COLO668 (cell line): ENCODE results near the gene CCL20.
A peak's percentile ranks its signal among the peaks of the same experiment; 100 is the strongest.
"Not testable (repeated sequence)": the region's sequence is repeated elsewhere in the genome, so short reads cannot be mapped to it uniquely, and the experiment has no call there.

ENCODE experiments used
- DNase-seq: peaks from one replicate; lab custom pipeline; 2025; ENCODE audit not compliant: unreplicated experiment; lab: John Stamatoyannopoulos, UW

The CCL20 gene

DNA sequence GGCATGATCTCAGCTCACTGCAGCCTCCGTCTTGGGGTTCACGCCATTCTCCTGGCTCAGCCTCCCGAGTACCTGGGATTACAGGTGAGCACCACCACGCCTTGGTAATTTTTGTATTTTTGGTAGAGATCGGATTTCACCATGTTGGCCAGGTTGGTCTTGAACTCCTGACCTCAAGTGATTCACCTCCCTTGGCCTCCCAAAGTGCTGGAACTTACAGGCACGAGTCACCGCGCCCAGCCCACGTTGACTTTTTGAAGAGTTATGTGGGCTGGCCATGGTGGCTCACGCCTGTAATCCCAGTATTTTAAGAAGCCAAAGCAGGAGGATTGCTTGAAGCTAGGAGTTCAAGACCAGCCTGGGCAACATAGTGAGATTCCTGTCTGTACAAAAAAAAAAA lies 20.8 kb downstream of the CCL20 start:
- DNase-seq, result no peak

DNA sequence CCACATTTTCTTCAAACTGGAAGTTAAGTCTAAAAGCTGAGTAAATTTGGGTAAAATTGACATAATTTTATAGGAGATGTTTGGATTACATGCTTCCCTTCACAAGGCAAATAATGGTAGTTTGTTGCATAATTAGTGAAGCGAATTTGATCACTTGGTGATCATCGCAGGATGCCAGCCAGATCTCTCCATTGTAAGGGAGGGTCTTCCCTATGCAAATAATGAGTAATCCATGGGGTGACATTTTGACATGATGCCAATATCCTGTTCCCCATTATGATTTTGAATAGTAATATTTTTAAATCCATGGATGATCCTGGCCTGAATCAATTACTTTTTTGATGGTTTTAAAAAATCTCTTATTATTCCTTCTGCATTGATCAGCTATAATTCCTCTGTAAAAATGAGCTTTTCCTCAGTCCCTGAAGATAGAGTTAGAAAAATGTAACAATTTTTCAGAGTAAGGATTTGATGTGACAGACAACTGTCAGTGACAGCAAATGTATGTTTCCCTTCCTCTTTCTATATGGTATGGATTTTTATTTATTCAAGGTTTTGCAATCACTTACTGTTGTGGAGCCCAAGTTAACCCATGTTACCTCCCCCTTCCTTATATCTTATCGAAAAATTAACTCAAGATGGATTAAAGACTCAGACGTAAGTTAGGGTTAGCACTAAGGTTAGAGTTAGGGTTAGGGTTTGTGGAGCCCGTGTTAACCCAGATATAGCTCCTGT lies 21.4 kb downstream of the CCL20 start:
- DNase-seq, result no peak

DNA sequence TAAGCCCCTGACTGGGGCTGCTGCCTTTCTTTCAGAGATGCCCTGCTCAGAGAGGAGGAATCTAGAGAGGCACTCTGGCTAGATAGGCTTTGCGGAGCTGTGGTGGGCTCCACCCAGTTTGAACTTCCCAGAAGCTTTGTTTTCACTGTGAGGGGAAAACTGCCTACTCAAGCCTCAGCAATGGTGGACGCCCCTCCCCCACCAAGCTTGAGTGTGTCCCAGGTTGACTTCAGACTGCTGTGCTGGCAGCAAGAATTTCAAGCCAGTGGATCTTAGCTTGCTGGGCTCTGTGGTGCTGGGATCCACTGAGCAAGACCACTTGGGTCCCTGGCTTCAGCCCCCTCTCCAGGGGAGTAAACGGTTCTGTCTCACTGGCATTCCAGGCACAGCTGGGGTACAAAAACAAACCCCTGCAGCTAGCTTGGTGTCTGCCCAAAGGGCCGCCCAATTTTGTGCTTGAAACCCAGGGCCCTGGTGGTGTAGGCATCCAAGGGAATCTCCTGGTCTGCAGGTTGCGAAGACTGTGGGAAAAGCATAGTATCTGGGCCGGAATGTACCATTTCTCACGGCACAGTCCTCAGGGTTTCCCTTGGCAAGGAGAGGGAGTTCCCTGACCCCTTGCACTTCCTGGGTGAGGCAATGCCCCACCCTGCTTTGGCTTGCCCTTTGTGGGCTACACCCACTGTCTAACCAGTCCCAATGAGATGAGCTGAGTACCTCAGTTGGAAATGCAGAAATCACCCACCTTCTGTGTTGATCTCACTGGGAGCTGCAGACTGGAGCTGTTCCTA lies 25.9 kb downstream of the CCL20 start:
- not testable (repeated sequence) for DNase-seq

DNA sequence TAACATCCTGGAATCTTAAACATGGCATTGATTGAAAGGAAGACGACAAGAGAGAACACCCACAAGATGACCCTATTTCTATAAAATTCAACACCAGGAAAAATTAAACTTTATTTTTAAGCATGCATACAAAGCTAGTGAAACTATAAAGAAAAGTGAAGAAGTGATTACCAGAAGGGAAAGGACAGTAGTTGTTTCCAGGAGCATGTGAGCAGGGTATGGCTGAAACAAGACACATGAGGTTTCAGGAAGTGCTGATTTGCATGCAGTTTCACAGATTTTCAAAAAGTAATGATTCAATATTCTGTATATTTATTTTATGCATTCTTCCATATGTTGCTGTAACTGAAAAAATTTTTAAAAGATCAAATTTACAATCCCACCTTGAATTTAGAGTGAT lies 33.2 kb downstream of the CCL20 start:
- no peak for DNase-seq

DNA sequence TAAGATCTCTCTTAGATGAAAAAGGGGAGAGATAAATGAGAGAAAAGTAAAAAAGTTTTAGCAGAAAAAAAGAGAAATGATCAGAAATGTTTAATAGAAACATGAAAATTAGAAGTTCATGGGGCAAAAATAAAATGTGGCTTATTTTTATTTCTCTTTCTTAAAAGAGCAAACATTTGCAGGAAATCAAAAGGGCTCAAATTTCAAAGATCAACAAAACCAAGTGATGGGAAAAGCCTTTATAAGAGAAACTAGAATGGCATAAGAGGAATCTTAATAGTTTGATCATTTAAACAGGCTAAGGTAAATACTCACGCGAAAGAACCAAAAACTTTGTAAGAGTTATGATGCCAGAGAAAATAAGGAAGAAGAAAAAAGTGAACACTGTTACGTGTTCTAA lies 34.5 kb downstream of the CCL20 start:
- DNase-seq, result no peak

DNA sequence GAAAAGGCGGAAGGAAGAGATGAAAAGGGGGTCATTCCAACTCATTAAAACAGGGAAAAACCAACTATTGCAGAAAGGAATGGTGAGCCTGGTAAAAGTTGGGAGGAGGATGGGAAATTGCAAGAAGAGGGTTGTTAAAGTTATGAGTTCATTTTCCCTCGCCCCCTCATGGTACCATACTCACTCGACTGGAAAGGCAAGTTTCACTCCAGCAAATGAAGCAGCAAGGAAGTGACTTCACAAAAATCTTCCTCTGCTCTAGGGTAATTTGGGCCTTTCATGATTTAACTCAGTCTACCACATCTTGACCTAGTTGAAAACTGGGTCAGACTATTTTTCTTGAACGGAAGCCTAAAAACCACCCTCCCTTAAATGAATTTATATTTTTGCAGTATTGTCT lies 34.9 kb downstream of the CCL20 start:
- DNase-seq, result no peak

DNA sequence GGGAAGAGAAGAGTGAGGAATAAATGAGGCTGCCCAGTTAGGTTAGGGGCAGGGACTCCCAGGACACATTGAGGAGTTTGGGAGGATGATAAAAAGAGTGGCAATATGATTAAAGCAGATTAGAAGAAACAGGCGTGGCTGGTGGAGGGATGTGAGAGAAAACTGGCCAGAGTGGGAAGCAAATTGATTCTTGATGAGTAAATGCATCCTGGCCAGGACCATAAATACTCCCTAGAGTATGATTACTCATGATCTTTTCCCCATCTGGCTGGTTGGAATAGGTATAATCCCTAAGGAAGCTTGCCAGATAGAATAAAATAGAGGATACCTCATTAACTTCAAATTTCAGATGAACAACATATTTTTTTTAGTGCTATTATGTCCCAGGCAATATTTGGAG lies 36.3 kb downstream of the CCL20 start:
- DNase-seq, result no peak

DNA sequence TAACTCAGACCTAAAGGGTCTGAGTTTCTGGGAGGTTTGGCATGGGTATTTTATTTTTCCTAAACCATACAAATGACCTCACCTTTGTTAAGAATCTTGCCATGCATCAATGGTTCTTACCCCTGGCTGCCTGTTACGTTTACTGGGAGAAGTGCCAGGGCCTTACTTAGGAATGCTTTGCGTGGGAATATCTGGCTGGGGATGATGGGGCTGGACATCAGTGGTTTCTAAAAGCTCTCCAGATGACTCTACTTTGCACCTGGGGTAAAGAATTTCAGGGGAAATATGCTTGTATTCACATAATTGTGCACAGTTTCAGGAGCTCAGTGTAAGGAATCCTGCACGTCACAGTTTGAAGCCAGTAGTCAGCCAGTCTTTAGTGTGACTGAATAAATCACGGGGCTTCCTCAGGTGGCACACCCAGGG lies 39.6 kb downstream of the CCL20 start:
- no peak for DNase-seq

DNA sequence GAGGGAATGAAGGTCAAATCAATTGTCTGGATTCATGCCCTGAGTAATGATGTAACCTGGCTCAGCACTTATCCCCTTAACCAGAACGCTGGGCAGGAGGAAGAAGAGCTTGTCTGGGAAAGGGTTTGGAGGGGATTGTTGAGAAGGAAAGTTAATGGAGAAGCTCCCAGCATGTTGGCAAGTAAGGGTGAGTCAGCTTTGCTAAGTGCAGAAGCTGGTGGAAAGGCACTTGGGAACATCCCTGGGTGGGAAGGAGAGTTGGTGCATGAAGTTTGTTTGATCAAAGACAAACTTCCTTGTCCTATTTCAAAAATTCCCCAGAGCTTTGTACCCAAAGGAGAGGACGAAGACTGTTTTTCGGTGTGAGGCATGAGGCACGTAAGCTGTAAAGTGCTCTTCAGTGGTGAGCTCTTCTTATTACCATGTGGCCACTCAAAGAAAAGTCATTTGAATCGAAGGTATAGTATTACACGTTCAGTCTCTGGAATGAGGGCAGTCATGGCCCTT lies 40.2 kb downstream of the CCL20 start:
- no peak for DNase-seq

DNA sequence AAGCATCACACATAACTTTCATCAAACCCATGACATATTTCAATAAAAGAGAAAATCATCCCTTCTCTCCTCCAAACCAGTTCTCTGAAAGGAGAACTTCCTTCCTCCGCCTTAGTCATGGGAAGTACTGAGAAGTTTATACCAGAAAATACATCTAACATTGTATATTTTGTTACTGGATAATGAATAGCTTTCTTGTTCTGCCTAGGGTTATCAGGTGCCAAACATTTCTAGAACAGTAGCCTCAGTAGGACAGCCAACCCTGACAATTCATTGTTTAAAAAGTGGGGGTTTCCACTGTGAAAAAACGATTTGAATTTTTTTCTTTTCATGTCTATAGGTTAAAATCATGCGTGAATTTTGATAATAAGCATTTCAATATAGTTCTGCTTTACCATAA lies 41.8 kb downstream of the CCL20 start:
- DNase-seq, result no peak

DNA sequence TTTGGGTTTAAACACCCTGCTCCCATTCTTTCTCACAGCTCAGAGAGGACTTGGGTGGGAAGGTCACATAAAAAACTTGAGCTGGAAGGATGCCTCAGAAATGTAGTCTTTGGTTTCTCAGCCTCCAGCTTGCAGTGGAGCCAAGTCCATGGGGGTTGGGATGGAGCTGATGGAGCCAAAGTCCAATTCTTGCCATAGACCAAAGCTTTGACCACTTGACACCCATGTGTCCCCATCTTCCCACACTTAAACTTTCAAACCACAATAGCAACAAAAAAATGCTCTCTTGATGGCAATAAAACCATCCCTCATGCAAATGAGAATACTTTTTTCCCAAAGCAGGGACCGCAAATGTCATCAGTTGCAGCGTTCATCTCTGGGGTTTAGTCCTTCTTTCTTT lies 43.1 kb downstream of the CCL20 start:
- no peak for DNase-seq

DNA sequence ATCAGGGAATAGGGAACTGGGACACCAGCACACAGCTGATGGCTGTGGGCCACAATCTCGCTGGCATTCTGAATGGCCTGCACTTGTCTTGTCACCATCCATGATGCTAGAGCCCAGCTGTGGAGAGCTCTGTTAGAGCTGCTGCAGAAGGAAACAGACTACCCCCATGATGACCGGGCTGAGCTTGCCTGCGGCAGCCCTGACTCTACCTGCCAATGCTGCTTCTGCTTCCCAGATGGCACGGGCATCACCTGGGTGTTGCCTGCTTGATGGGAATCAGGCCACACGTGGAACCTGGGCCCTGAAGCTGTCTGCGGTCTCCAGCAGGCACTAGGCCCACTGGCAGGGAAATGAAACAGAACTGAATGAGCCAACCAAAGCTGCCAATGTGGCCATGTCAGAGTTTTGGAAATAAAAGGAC lies 46.6 kb downstream of the CCL20 start:
- no peak for DNase-seq

DNA sequence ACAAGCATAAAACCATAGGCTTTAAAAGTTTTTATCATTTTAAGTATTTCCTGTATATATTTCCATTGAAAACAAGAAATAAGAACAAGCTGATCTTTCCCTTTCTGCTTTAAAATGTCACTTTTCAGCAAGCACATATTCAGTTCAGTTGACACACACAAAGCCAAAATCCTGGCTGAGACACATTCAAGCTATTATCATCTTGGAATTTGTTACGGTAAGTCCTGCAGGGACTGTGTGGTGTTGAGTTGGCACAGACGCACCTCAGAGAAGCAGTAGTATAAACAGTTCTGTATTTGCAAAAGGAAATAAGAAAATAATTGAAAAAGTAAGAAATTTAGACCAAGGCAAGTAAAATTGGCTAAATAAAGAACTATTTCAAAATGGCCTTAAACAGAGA lies 47.4 kb downstream of the CCL20 start:
- DNase-seq, result no peak

DNA sequence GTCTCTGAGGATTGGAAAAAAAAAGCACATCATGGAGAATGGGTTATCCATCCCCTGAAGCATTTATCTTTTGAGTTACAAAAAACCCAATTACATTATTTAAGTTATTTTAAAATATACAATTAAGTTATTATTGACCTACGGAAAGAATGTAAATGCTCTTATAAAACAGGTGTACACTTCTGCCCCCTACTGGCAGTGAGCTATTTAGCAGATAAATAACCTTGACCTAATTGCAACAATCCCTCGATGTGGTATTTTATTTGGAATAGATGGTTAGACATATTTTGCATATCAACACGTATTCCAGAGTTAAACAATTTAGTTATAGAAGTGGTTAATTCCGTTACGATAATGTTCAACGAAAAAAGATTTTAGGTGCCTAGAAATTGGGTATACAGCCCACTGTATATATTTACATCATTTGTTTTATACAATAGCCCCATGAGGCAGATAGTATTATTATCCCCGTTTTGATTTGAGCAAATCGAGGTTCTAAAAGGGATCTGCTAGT lies 48.6 kb downstream of the CCL20 start:
- peak; percentile 48 for DNase-seq

DNA sequence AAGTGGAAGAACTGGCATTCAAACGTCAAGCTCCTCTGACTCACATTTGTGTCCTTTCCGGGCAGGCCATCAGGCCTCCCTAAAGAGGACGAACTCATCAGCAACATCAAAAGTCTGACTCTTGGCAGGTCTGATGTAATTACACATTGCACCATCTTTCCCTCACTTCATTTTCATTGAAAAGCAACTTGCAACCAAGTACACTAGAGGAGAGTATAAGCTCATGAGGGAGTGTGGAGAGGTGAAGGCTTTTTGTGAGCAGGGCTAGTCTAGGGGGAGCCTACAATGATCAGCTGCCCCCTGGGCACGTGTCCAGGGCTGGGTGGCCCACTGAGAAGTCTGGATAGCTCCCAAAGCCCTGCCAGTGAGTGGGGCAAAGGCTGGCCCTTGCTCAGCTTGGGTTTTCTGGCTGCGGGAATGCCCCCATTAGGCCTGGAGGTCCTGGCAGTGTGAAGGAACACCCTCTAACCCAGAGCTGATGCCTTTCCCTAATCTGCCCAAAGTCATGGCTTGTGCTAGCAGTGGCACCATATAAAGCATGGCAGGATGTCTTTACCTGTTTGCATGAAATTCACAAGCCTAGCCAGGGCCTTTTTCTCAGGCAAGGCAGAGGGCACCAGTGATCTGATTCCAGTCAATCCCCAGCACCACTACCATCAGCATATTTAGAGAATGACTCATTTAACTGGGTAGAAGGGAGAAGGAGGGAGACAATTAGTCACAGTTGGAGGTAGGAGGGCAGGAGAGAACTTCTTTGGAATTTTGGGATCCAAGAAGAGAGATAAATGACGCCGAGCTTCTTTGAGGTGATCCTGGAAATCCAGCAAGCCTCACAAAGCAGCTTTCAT lies 49.3 kb downstream of the CCL20 start:
- no peak for DNase-seq

DNA sequence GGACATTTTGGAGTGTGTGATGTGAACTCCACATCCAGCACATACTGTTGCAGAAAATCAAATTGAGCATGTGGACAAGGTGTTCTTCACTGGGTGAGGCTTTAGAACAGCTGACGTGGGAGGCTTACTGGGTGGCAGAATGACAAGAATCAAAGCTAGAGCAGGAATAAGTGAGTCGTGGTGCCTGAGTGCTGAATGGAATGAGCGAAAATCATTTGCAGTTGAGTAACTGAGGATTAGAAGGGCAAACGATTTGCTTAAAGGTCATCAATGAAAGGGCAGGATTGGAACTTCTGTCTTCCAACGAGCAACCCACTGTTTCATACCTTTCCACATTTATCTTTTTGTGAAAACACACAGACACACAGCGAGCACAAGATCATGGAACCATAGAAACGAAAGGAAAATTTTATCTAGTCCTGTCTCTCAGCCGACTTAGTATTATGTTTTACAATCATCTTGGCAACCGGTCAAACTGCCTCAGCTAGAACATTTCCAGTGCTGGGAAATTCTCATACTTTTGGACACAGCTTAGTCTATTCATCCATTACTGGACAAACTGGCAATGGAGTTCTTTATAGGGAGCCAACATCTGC lies 50.6 kb downstream of the CCL20 start:
- DNase-seq, result no peak

DNA sequence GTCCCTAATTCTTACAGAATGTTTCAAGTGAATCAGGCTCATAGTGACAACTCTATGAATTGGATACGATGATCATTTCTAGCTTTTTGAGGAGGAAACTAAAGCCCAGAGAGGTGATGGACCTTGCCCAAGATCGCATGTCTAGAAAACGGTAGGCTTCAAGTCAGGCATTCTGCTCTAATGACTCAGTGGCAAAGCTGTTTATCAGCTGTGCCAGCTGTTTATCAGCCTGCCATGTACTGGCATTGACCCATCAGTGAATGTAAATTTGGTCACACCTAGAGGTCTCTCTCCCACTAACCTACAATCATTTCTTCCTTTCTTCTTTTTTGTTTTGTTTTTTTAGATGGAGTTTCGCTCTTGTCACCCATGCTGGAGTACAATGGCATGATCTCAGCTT lies 51.6 kb downstream of the CCL20 start:
- DNase-seq, result no peak
